Measurements from ENCODE around the gene GPS2.

DNA sequence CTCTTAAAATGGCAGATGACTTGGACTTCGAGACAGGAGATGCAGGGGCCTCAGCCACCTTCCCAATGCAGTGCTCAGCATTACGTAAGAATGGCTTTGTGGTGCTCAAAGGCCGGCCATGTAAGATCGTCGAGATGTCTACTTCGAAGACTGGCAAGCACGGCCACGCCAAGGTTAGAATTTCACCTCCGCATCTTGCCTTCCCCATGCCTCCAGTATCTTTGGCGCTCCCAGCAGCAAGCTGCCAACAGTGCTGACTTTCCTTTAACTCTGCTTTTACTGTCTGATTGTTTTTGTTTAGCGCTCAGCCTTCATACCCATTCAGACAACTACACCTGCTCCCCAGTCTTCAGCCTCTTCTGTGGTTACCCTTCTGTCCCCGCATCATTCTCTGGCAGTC is 5.5 kb downstream of the GPS2 start:
- TF ChIP-seq, protein P1, sequence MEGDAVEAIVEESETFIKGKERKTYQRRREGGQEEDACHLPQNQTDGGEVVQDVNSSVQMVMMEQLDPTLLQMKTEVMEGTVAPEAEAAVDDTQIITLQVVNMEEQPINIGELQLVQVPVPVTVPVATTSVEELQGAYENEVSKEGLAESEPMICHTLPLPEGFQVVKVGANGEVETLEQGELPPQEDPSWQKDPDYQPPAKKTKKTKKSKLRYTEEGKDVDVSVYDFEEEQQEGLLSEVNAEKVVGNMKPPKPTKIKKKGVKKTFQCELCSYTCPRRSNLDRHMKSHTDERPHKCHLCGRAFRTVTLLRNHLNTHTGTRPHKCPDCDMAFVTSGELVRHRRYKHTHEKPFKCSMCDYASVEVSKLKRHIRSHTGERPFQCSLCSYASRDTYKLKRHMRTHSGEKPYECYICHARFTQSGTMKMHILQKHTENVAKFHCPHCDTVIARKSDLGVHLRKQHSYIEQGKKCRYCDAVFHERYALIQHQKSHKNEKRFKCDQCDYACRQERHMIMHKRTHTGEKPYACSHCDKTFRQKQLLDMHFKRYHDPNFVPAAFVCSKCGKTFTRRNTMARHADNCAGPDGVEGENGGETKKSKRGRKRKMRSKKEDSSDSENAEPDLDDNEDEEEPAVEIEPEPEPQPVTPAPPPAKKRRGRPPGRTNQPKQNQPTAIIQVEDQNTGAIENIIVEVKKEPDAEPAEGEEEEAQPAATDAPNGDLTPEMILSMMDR (conservative IDR thresholded peaks at IDR 0.05; ENCODE audit: low read depth, low read length), result no peak
- no peak for TF ChIP-seq EZH2 (IDR thresholded peaks at IDR 0.05; ENCODE audit: borderline replicate concordance, low read depth, low read length, poor library complexity, severe bottlenecking)

All from A673 (cell line).